GM23248 (cell line): ENCODE measurements around the gene ALKBH4.

ENCODE experiments used
- EZH2 ChIP-seq: fragments of 200-600 bp; sonication (generic); IDR thresholded peaks from 2 replicates; pipeline ENCODE4 v1.6.1; 2018; ENCODE audit warnings: antibody characterized with exemption, mild to moderate bottlenecking; ENCODE audit not compliant: insufficient read depth, poor library complexity, severe bottlenecking
- EZH2phosphoT487 ChIP-seq: fragments of 200-600 bp; sonication (generic); IDR thresholded peaks from 2 replicates; pipeline ENCODE4 v1.6.1; 2018; ENCODE audit warnings: antibody characterized with exemption, moderate library complexity, mild to moderate bottlenecking, low read depth; ENCODE audit not compliant: insufficient read depth

- no peak for TF ChIP-seq EZH2
- no peak for TF ChIP-seq EZH2phosphoT487
These were observed 39.9 kb downstream of the ALKBH4 start for GRCh38 chr7:102424787-102425218.
